Measurements from ENCODE around the gene TBC1D7.

TBC1D7 gene

GRCh38 chr6:13302291-13302690, 26.0 kb downstream of the TBC1D7 start:
- Histone ChIP-seq H3K4me1 (ENCODE audit: control insufficient read depth, low read length) (peaks cover 26% of the 10 kb centered on the region), H3F3A (ENCODE audit: control insufficient read depth, insufficient read depth) (no peaks in the 10 kb centered on the region)

DNA sequence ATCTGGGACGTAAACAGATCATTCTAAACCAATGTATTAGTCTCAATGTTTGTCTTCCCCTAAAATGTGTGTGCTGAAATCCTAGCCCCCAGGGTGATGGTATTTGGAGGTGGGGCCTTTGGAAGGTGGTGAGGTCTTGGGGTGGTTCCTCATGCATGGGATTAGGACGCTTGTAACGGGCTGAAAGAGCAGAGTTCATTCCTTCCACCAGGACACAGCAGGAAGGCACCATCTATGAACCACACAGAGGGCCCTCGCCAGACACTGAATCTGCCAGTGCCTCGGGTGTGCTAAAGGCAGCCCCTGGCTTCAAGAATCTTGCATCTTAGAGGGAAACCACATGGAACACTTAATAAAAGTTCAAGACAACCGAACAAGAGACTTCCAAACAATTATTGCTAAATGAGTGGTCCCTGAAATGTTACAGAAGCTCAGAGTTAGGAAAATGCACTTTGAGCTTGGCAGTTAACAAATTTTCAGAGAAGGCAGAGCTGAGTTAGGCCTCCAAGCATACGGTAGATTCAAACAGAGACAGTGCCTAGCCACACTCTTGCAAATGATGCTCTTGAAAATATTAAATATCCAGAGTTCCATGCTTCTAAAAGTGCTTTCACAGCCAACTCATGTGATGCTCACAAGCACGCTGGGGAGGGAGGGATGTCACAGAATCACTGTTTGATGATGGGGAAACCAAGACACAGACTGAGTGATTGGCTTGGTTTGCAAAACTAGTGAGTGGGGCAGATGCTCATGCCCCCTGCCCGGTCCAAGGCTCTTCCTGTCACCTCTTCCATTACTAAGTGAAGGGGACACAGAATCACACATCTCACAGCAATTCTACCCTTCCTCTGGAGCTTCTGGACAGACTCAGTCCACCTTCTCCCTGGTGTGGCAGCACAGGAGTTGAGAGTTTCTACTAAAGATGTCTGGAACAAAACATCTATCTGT, 27.4 kb downstream of the TBC1D7 start:
- H4K20me1 ChIP-seq (ENCODE audit: control insufficient read depth, insufficient read depth, low read depth, low read length) = no peaks in the 10 kb centered on the region; the same call in 1 of the 2 replicates
- peaks cover 21% of the 10 kb centered on the region for H3K36me3 ChIP-seq (ENCODE audit: control insufficient read depth, low read length)

More at GRCh38 chr6:13302291-13302690, 26.0 kb downstream of the TBC1D7 start:
- Histone ChIP-seq H3K4me3 (ENCODE audit: low read length) (no peak overlapping the region), H3K27ac (ENCODE audit: low read depth, low read length) (no peak overlapping the region), H3K9me3 (ENCODE audit: control insufficient read depth, insufficient read depth, low read length) (no peaks in the 10 kb centered on the region), H3K36me3 (ENCODE audit: control insufficient read depth, low read length) (peaks cover 26% of the 10 kb centered on the region), H4K20me1 (ENCODE audit: control insufficient read depth, insufficient read depth, low read depth, low read length) (no peaks in the 10 kb centered on the region; the same call in 1 of the 2 replicates), H3K27me3 (ENCODE audit: control insufficient read depth, low read length) (no peaks in the 10 kb centered on the region), H3K79me2 (ENCODE audit: control insufficient read depth, low read length) (no peaks in the 10 kb centered on the region), H3K4me2 (ENCODE audit: low read length) (no peak overlapping the region), H3K9me2 (replicated peaks; ENCODE audit: control insufficient read depth, low read length) (no peaks in the 10 kb centered on the region)
- TF ChIP-seq EZH2phosphoT487 (IDR thresholded peaks at IDR 0.05; ENCODE audit: borderline replicate concordance, low read length) (no peak), CTCF (IDR thresholded peaks at IDR 0.05; ENCODE audit: low read depth, low read length, poor library complexity, severe bottlenecking) (no peak)

GRCh38 chr6:13299918-13300317, 28.4 kb downstream of the TBC1D7 start:
- Histone ChIP-seq H3F3A (ENCODE audit: control insufficient read depth, insufficient read depth) (no peaks in the 10 kb centered on the region), H3K4me1 (ENCODE audit: control insufficient read depth, low read length) (peaks cover 38% of the 10 kb centered on the region), H4K20me1 (ENCODE audit: control insufficient read depth, insufficient read depth, low read depth, low read length) (no peaks in the 10 kb centered on the region; the same call in 1 of the 2 replicates), H3K9me3 (ENCODE audit: control insufficient read depth, insufficient read depth, low read length) (no peaks in the 10 kb centered on the region), H3K36me3 (ENCODE audit: control insufficient read depth, low read length) (peaks cover 14% of the 10 kb centered on the region), H3K4me3 (ENCODE audit: low read length) (no peak overlapping the region), H3K4me2 (ENCODE audit: low read length) (no peak overlapping the region), H3K79me2 (ENCODE audit: control insufficient read depth, low read length) (no peaks in the 10 kb centered on the region), H3K27ac (ENCODE audit: low read depth, low read length) (no peak overlapping the region), H3K9me2 (replicated peaks; ENCODE audit: control insufficient read depth, low read length) (no peaks in the 10 kb centered on the region), H3K27me3 (ENCODE audit: control insufficient read depth, low read length) (no peaks in the 10 kb centered on the region)
- TF ChIP-seq EZH2phosphoT487 (IDR thresholded peaks at IDR 0.05; ENCODE audit: borderline replicate concordance, low read length) (no peak), CTCF (IDR thresholded peaks at IDR 0.05; ENCODE audit: low read depth, low read length, poor library complexity, severe bottlenecking) (no peak)

More for the DNA sequence above, 27.4 kb downstream of the TBC1D7 start:
- Histone ChIP-seq H3K27ac (ENCODE audit: low read depth, low read length) (no peak overlapping the region), H3K27me3 (ENCODE audit: control insufficient read depth, low read length) (no peaks in the 10 kb centered on the region), H3K4me1 (ENCODE audit: control insufficient read depth, low read length) (peaks cover 38% of the 10 kb centered on the region), H3K4me2 (ENCODE audit: low read length) (no peak overlapping the region), H3F3A (ENCODE audit: control insufficient read depth, insufficient read depth) (no peaks in the 10 kb centered on the region), H3K79me2 (ENCODE audit: control insufficient read depth, low read length) (no peaks in the 10 kb centered on the region), H3K9me3 (ENCODE audit: control insufficient read depth, insufficient read depth, low read length) (no peaks in the 10 kb centered on the region), H3K4me3 (ENCODE audit: low read length) (no peak overlapping the region), H3K9me2 (replicated peaks; ENCODE audit: control insufficient read depth, low read length) (no peaks in the 10 kb centered on the region)
- TF ChIP-seq EZH2phosphoT487 (IDR thresholded peaks at IDR 0.05; ENCODE audit: borderline replicate concordance, low read length) (no peak), CTCF (IDR thresholded peaks at IDR 0.05; ENCODE audit: low read depth, low read length, poor library complexity, severe bottlenecking) (no peak)

All from DOHH2 (cell line).